NB4 (cell line): ENCODE data around the gene GNG3.

Experiments
- MYC ChIP-seq: IDR thresholded peaks from 2 replicates; pipeline ENCODE4 v1.6.1; 2011; ENCODE audit warnings: low read depth, low read length
- POLR2A ChIP-seq: IDR thresholded peaks from 2 replicates; pipeline ENCODE4 v1.6.1; 2011; ENCODE audit warnings: mild to moderate bottlenecking; ENCODE audit not compliant: insufficient read length; ENCODE audit errors: extremely low read depth
- TF ChIP-seq, protein P1 (sequence below): IDR thresholded peaks from one replicate; pipeline ENCODE4 v1.5.1; 2012; ENCODE audit warnings: low read depth, low read length

DNA sequence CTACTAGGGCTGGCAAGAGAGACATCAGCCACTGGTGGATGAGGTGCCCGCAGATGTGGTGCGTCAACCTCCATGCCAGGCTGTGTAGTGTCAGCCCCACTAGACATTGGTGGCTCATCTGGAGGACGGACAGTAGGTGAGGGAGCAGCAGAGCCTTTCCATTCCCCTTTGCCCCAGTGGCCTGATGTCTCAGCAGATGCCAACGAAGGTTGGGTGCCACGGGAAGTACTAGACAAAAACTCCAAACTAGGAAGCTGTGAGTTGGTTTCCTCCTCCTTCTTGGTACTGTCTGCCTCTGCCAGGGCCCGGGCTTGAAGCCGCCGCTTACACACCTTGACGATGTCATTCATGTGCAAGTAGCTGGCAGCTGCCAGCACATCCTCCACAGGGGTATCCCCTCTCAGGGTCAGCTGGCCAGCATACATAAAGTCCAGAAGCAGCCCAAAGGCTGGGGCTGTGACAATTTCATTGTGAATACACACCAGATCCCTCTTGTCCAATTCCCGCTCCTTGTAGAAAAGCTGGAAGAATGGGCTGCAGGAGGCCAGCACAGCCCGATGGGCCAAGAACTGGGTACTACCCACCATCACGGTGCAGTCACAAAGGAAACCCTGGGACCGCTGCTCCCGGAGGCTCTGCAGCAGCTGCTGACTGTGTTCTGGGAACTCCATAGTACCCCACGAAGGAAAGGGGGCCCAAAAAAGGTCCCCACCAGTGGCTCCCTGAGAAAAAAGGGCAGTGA is 45.7 kb downstream of the GNG3 start:
- TF ChIP-seq, protein P1, sequence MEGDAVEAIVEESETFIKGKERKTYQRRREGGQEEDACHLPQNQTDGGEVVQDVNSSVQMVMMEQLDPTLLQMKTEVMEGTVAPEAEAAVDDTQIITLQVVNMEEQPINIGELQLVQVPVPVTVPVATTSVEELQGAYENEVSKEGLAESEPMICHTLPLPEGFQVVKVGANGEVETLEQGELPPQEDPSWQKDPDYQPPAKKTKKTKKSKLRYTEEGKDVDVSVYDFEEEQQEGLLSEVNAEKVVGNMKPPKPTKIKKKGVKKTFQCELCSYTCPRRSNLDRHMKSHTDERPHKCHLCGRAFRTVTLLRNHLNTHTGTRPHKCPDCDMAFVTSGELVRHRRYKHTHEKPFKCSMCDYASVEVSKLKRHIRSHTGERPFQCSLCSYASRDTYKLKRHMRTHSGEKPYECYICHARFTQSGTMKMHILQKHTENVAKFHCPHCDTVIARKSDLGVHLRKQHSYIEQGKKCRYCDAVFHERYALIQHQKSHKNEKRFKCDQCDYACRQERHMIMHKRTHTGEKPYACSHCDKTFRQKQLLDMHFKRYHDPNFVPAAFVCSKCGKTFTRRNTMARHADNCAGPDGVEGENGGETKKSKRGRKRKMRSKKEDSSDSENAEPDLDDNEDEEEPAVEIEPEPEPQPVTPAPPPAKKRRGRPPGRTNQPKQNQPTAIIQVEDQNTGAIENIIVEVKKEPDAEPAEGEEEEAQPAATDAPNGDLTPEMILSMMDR, result no peak
- TF ChIP-seq POLR2A (no peak), MYC (no peak)
